Immature natural killer cell (primary cell): ENCODE data around the gene FGF21. TPM values are rescaled to one million over a fixed set of nuclear protein-coding genes. Genes with fewer than 3 reads are reported as not detected.

Source experiments
- DNase-seq, 3 donors: peaks; one replicate each; pipeline ENCODE4 v3.0.0; 2022; ENCODE audit warnings: mixed read lengths in 1 of 3
- H3K27ac Mint-ChIP-seq, 6 donors: one replicate each; pipeline ENCODE4 v1.8.0; 2020; ENCODE audit warnings: mixed read lengths in 6 of 6, mild to moderate bottlenecking in 5 of 6, inconsistent platforms in 4 of 6, moderate library complexity in 3 of 6
- H3K27me3 Mint-ChIP-seq, 3 donors: one replicate each; pipeline ENCODE4 v1.8.0; 2020 to 2021; ENCODE audit warnings: low read depth in 3 of 3, mild to moderate bottlenecking in 3 of 3, mixed read lengths in 3 of 3, moderate library complexity in 3 of 3, inconsistent platforms in 1 of 3
- H3K36me3 Mint-ChIP-seq, 3 donors: one replicate each; pipeline ENCODE4 v1.8.0; 2020; ENCODE audit warnings: mixed read lengths in 3 of 3, inconsistent platforms in 2 of 3, mild to moderate bottlenecking in 2 of 3
- H3K4me1 Mint-ChIP-seq, 2 donors: one replicate each; pipeline ENCODE4 v1.8.0; 2020; ENCODE audit warnings: inconsistent platforms in 2 of 2, mild to moderate bottlenecking in 2 of 2, mixed read lengths in 2 of 2, moderate library complexity in 1 of 2
- H3K4me3 Mint-ChIP-seq, 5 donors: one replicate each; pipeline ENCODE4 v1.8.0; 2020; ENCODE audit warnings: mild to moderate bottlenecking in 5 of 5, mixed read lengths in 5 of 5, inconsistent platforms in 3 of 5, moderate library complexity in 3 of 5
- H3K9me3 Mint-ChIP-seq, 6 donors: one replicate each; pipeline ENCODE4 v1.8.0; 2020; ENCODE audit warnings: mild to moderate bottlenecking in 6 of 6, mixed read lengths in 6 of 6, inconsistent platforms in 4 of 6, moderate library complexity in 3 of 6
- polyA plus RNA-seq, 3 donors: library from polyadenylated mRNA; unstranded; fragments of 300-500 nt; fragmentation: Illumina TruSeq; gene quantifications; one replicate each; pipeline ENCODE4 v1.2.3, GENCODE V29; 2021

The FGF21 gene
- polyA plus RNA-seq, 3 donors from 2014 or later: not detected

DNA sequence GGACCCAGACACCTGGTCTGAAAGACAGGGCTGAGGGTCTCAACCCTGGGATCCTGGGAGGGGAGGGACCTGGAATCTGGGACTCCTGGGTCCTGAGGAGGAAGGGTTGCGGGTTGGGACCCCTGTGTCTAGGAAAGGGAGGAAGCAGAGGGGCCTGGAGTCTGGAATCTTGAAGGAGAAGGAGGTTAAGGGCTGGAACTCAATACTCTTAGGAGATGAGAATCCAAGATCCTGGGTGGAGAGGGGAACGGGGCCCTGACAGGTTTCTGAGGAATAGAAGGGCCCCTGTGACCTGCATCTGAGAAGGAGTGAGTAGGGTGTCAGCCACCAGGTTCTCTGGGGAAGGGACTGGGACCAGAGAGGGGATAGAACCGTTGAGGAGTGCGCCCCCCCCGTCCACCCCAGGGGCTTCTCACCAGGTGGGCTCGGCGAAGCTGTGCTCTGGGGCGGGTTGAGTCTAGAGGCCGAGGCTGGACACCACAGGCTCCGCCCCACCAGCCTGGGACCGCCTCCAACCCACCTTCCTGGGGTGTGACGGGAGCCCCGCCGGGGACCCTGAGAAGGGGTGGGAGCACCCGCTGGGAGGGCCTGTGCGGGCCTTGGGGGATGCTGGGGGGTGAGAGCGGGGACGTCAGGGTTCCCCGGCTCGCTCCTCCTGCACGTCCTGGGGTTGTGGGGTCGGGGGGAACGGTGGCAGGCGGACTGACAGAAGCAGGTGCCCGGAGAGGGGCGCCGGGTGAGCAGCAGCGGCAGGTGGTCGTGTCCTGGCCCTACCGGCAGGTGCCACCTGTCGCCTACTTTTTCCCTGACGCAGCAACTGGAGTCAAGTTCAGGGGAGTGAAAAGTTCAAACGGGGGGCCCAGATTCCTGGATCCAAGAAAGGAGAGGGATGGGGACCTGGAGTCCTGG lies 35.8 kb upstream of the FGF21 start, which contains the start of gene MAMSTR:
MAMSTR (minus strand) TSS at position 463 of the 909 bp plus-strand sequence. CDS start 694 bp downstream, outside the sequence.
- peak within 1 kb of the TSS; percentile 91 to 98 (median 97) for H3K4me3 Mint-ChIP-seq
- peaks cover 13 to 18% of the 10 kb centered on the region in 2 donors for H3K4me1 Mint-ChIP-seq
- no peaks in the 10 kb centered on the region for H3K9me3 Mint-ChIP-seq
- H3K27me3 Mint-ChIP-seq: peaks cover 2 to 4% (median 2%) of the 10 kb centered on the region in 3 donors
- H3K27ac Mint-ChIP-seq: peak within 1 kb of the TSS; percentile 94 to 97 (median 97)
- no peak for DNase-seq
- no peaks in the 10 kb centered on the region for H3K36me3 Mint-ChIP-seq

DNA sequence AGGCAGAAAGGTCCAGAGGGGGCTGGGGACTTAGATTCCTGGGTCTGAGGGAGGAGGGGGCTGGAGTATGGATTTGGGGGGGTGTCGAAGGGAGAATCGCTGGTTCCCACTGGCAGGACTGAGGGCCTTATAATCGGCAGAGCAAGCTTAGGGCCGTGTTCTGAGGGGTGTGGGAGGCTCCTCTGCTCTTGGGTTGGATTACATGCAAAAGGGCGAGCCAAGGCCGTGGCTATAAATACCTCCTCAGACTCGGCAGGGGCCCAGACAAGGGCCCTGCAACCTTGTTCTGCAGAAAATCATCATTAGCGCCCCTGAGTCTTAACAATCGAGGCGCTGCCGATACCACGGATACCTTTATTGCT lies 35.1 kb upstream of the FGF21 start:
- H3K27me3 Mint-ChIP-seq: peaks cover 2 to 4% (median 4%) of the 10 kb centered on the region in 3 donors
- peaks cover 14 to 19% of the 10 kb centered on the region in 2 donors for H3K4me1 Mint-ChIP-seq
- peak overlapping the region in 5 of 6 donors; percentile 94 to 97 (median 97) for H3K27ac Mint-ChIP-seq
- no peak for DNase-seq
- peaks cover 0 to 3% (median 0%) of the 10 kb centered on the region in 6 donors for H3K9me3 Mint-ChIP-seq
- H3K36me3 Mint-ChIP-seq: peaks cover 0 to 3% (median 0%) of the 10 kb centered on the region in 3 donors
- peak overlapping the region; percentile 91 to 98 (median 97) for H3K4me3 Mint-ChIP-seq

GRCh38 chr19:48720613-48721296 lies 34.6 kb upstream of the FGF21 start:
- peaks cover 0 to 3% (median 0%) of the 10 kb centered on the region in 6 donors for H3K9me3 Mint-ChIP-seq
- H3K36me3 Mint-ChIP-seq: peaks cover 0 to 3% (median 0%) of the 10 kb centered on the region in 3 donors
- DNase-seq: peak; percentile 84 to 88 (median 87)
- H3K4me1 Mint-ChIP-seq: peaks cover 18 to 24% of the 10 kb centered on the region in 2 donors
- H3K27ac Mint-ChIP-seq: peak overlapping the region; percentile 94 to 97 (median 97)
- H3K4me3 Mint-ChIP-seq: peak overlapping the region; percentile 91 to 98 (median 97)
- peaks cover 2 to 4% (median 4%) of the 10 kb centered on the region in 3 donors for H3K27me3 Mint-ChIP-seq

- H3K4me3 Mint-ChIP-seq: peak overlapping the region in 2 of 5 donors; percentile 30 to 47
- no peak for DNase-seq
- peaks cover 0 to 5% (median 0%) of the 10 kb centered on the region in 6 donors for H3K9me3 Mint-ChIP-seq
- peaks cover 26 to 35% of the 10 kb centered on the region in 2 donors for H3K4me1 Mint-ChIP-seq
- H3K27me3 Mint-ChIP-seq: peaks cover 0 to 5% (median 4%) of the 10 kb centered on the region in 3 donors
- H3K36me3 Mint-ChIP-seq: peaks cover 4 to 9% (median 5%) of the 10 kb centered on the region in 3 donors
- H3K27ac Mint-ChIP-seq: no peak overlapping the region
These were observed 33.1 kb upstream of the FGF21 start for GRCh38 chr19:48722196-48722708.

GRCh38 chr19:48724796-48725753 lies 30.2 kb upstream of the FGF21 start:
- Mint-ChIP-seq H3K27ac (peak overlapping the region; percentile 48 to 91 (median 83)), H3K9me3 (peaks cover 0 to 8% (median 0%) of the 10 kb centered on the region in 6 donors), H3K4me1 (peaks cover 29 to 39% of the 10 kb centered on the region in 2 donors), H3K36me3 (peaks cover 4 to 9% (median 5%) of the 10 kb centered on the region in 3 donors), H3K4me3 (peak overlapping the region in 4 of 5 donors; percentile 7 to 48 (median 20)), H3K27me3 (peaks cover 0 to 5% (median 4%) of the 10 kb centered on the region in 3 donors)
- peak; percentile 39 to 50 (median 49) for DNase-seq

GRCh38 chr19:48726556-48726955 lies 28.8 kb upstream of the FGF21 start:
- Mint-ChIP-seq H3K4me3 (peak overlapping the region in 3 of 5 donors; percentile 5 to 41 (median 14)), H3K9me3 (peaks cover 0 to 8% (median 0%) of the 10 kb centered on the region in 6 donors), H3K27ac (peak overlapping the region; percentile 60 to 91 (median 71)), H3K36me3 (peaks cover 4 to 9% (median 9%) of the 10 kb centered on the region in 3 donors), H3K27me3 (peaks cover 3 to 7% (median 4%) of the 10 kb centered on the region in 3 donors), H3K4me1 (peaks cover 21 to 27% of the 10 kb centered on the region in 2 donors)
- peak; percentile 41 to 58 (median 52) for DNase-seq

- no peak overlapping the region for H3K4me3 Mint-ChIP-seq
- peaks cover 0 to 8% (median 0%) of the 10 kb centered on the region in 6 donors for H3K9me3 Mint-ChIP-seq
- no peak overlapping the region for H3K27ac Mint-ChIP-seq
- peaks cover 4 to 9% (median 9%) of the 10 kb centered on the region in 3 donors for H3K36me3 Mint-ChIP-seq
- peaks cover under 1 to 7% (median 4%) of the 10 kb centered on the region in 3 donors for H3K27me3 Mint-ChIP-seq
- DNase-seq: no peak
- peaks cover 21 to 27% of the 10 kb centered on the region in 2 donors for H3K4me1 Mint-ChIP-seq
These were observed 26.2 kb upstream of the FGF21 start for GRCh38 chr19:48728911-48729664.

DNA sequence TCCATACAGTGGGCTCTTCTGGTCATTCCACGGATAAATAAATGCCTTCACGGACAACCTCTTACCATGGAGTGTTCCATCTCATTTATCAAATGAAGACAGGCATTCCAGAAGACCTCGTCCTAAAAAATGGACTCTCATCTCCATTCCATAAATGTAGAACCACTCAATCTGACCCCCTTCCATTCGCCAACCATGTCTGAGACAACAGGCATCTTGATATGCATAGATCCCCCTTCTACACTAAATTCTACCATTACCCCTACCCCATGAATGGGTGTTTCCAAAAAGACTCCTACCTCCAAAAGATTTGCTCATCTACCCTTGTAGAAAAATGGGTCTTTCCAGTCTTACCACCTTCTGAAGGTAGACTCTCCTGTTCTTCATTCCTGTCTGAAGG lies 23.9 kb upstream of the FGF21 start:
- Mint-ChIP-seq H3K27ac (no peak overlapping the region), H3K4me3 (no peak overlapping the region), H3K9me3 (peaks cover 0 to 3% (median 0%) of the 10 kb centered on the region in 6 donors), H3K36me3 (peaks cover 1 to 7% (median 4%) of the 10 kb centered on the region in 3 donors), H3K27me3 (peaks cover 0 to 4% (median 3%) of the 10 kb centered on the region in 3 donors), H3K4me1 (peaks cover 7 to 10% of the 10 kb centered on the region in 2 donors)
- DNase-seq: no peak

- DNase-seq: no peak
- H3K36me3 Mint-ChIP-seq: peaks cover 0 to 4% (median 0%) of the 10 kb centered on the region in 3 donors
- H3K27ac Mint-ChIP-seq: peak overlapping the region in 1 of 6 donors; percentile 40
- no peak overlapping the region for H3K4me3 Mint-ChIP-seq
- peaks cover 6 to 7% of the 10 kb centered on the region in 2 donors for H3K4me1 Mint-ChIP-seq
- H3K27me3 Mint-ChIP-seq: peaks cover 2 to 4% (median 3%) of the 10 kb centered on the region in 3 donors
- H3K9me3 Mint-ChIP-seq: no peaks in the 10 kb centered on the region
These were observed 20.7 kb upstream of the FGF21 start for GRCh38 chr19:48734625-48735024.

DNA sequence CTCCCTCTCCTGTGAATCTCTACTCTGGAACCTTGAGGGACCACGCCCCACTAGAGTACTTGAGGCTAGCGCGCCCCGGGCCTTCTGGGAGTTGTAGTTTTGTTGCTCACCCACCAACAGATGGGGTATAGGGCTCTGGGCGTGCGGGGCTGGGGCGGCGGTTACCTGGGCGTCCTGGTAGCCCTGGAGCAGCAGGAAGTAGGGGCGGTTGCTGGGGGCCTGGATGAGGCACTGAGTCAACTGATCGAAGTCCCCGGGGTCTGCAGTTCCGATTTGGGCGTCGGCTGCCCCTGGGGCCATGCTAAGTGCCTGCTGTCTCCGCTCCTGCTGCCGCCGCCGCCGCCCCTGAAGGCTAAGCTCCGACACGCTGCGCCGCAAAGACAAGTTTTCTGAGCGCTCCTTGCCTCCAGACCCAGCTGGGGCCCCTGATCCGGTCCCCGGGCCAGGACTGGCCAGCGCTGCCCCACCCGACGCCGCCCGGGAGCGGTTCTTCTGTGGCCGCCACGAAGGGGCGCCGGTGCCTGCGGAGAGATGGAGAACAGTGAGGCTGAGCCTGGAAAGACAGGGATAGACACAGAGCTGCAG lies 20.2 kb upstream of the FGF21 start:
- Mint-ChIP-seq H3K4me1 (peaks cover 6 to 8% of the 10 kb centered on the region in 2 donors), H3K36me3 (peaks cover 0 to 4% (median 0%) of the 10 kb centered on the region in 3 donors), H3K27ac (peak overlapping the region in 1 of 6 donors; percentile 40), H3K27me3 (peaks cover 2 to 6% (median 3%) of the 10 kb centered on the region in 3 donors), H3K9me3 (no peaks in the 10 kb centered on the region), H3K4me3 (no peak overlapping the region)
- DNase-seq: no peak

DNA sequence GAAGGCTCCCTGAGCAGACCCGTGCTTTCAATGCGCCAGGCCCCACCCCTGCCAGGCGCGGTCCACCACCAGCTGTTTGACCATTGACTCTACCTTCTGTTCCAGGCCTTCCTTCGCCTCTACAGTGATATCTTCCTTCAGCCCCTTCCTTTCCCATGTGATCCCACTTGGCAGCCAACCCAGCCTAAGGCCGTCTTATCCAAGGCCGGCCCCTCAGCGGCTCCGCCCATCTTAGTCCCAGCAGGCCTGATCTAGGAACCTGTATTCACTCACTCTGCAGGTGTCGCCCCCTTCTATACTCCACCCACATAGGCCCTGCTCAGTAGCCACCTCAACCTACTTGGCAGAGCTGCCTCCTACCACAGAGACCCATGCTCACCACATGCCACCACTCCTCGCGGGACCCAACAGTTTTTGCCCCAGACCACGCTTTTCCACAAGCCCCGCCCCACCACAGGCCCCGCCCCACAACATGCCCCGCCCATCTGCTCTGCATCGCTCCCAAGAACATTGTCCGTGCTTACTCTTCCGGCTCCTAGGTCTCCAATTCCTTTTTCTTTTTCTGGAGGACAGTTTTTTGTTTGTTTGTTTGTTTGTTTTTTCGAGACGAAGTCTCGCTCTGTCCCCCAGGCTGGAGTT lies 17.8 kb upstream of the FGF21 start:
- H3K27me3 Mint-ChIP-seq: peaks cover 0 to 7% (median 3%) of the 10 kb centered on the region in 3 donors
- H3K4me3 Mint-ChIP-seq: peak overlapping the region in 4 of 5 donors; percentile 44 to 79 (median 68)
- H3K9me3 Mint-ChIP-seq: no peaks in the 10 kb centered on the region
- H3K36me3 Mint-ChIP-seq: no peaks in the 10 kb centered on the region
- peak overlapping the region in 1 of 6 donors; percentile 23 for H3K27ac Mint-ChIP-seq
- peaks cover 13 to 15% of the 10 kb centered on the region in 2 donors for H3K4me1 Mint-ChIP-seq
- no peak for DNase-seq
